ENCODE results near the gene RAB43.
A peak's percentile ranks its signal among the peaks of the same experiment; 100 is the strongest.
"Not testable (repeated sequence)": the region's sequence is repeated elsewhere in the genome, so short reads cannot be mapped to it uniquely, and the experiment has no call there.

RAB43 gene

GRCh38 chr3:129120254-129121004 lies 1.2 kb downstream of the RAB43 start:
- peaks cover 15% of the 10 kb centered on the region for H3K36me3 ChIP-seq (ENCODE audit: control insufficient read depth, insufficient read depth, low read length)
- H3K27me3 ChIP-seq (ENCODE audit: control insufficient read depth, insufficient read depth, low read length) = no peaks in the 10 kb centered on the region
- peak overlapping the region; percentile 85 for H3K4me3 ChIP-seq (ENCODE audit: low read depth, low read length)
- peaks cover 39% of the 10 kb centered on the region for H3K4me1 ChIP-seq (ENCODE audit: control insufficient read depth, insufficient read depth, low read length)
- H3K9ac ChIP-seq (ENCODE audit: low read length) = peak overlapping the region; percentile 78
- peak overlapping the region; percentile 70 for H3K27ac ChIP-seq (ENCODE audit: low read depth, low read length)
- H3K9me3 ChIP-seq (ENCODE audit: control insufficient read depth, insufficient read depth, low read depth, low read length) = no peaks in the 10 kb centered on the region

- peak overlapping the region; percentile 21 for H3K9ac ChIP-seq (ENCODE audit: low read length)
- peaks cover 45% of the 10 kb centered on the region for H3K4me1 ChIP-seq (ENCODE audit: control insufficient read depth, insufficient read depth, low read length)
- no peaks in the 10 kb centered on the region for H3K9me3 ChIP-seq (ENCODE audit: control insufficient read depth, insufficient read depth, low read depth, low read length)
- 0 out of 2 replicates have a peak overlapping the region, but pooled peaks have one; percentile 70 for H3K27ac ChIP-seq (ENCODE audit: low read depth, low read length)
- no peaks in the 10 kb centered on the region for H3K27me3 ChIP-seq (ENCODE audit: control insufficient read depth, insufficient read depth, low read length)
- peaks cover 15% of the 10 kb centered on the region for H3K36me3 ChIP-seq (ENCODE audit: control insufficient read depth, insufficient read depth, low read length)
- peak overlapping the region; percentile 85 for H3K4me3 ChIP-seq (ENCODE audit: low read depth, low read length)
Measured at GRCh38 chr3:129119365-129120100, 2.1 kb downstream of the RAB43 start.

- peak overlapping the region; percentile 21 for H3K9ac ChIP-seq (ENCODE audit: low read length)
- H3K27ac ChIP-seq (ENCODE audit: low read depth, low read length) = no peak overlapping the region
Measured at GRCh38 chr3:129118745-129119144, 2.9 kb downstream of the RAB43 start.

GRCh38 chr3:129117134-129117533 lies 4.5 kb downstream of the RAB43 start:
- H3K9ac ChIP-seq (ENCODE audit: low read length) = no peak overlapping the region
- no peak overlapping the region for H3K4me3 ChIP-seq (ENCODE audit: low read depth, low read length)
- H3K9me3 ChIP-seq (ENCODE audit: control insufficient read depth, insufficient read depth, low read depth, low read length) = no peaks in the 10 kb centered on the region
- H3K27me3 ChIP-seq (ENCODE audit: control insufficient read depth, insufficient read depth, low read length) = no peaks in the 10 kb centered on the region
- H3K36me3 ChIP-seq (ENCODE audit: control insufficient read depth, insufficient read depth, low read length) = peaks cover 18% of the 10 kb centered on the region
- no peak overlapping the region for H3K27ac ChIP-seq (ENCODE audit: low read depth, low read length)
- peaks cover 46% of the 10 kb centered on the region for H3K4me1 ChIP-seq (ENCODE audit: control insufficient read depth, insufficient read depth, low read length)

More at GRCh38 chr3:129118745-129119144, 2.9 kb downstream of the RAB43 start:
- Histone ChIP-seq H3K9me3 (ENCODE audit: control insufficient read depth, insufficient read depth, low read depth, low read length) (no peaks in the 10 kb centered on the region), H3K27me3 (ENCODE audit: control insufficient read depth, insufficient read depth, low read length) (no peaks in the 10 kb centered on the region), H3K4me3 (ENCODE audit: low read depth, low read length) (no peak overlapping the region), H3K4me1 (ENCODE audit: control insufficient read depth, insufficient read depth, low read length) (peaks cover 50% of the 10 kb centered on the region), H3K36me3 (ENCODE audit: control insufficient read depth, insufficient read depth, low read length) (peaks cover 15% of the 10 kb centered on the region)

- Histone ChIP-seq H3K27me3 (ENCODE audit: control insufficient read depth, insufficient read depth, low read length) (no peaks in the 10 kb centered on the region), H3K4me1 (ENCODE audit: control insufficient read depth, insufficient read depth, low read length) (peaks cover 46% of the 10 kb centered on the region), H3K4me3 (ENCODE audit: low read depth, low read length) (peak overlapping the region; percentile 22), H3K9me3 (ENCODE audit: control insufficient read depth, insufficient read depth, low read depth, low read length) (no peaks in the 10 kb centered on the region), H3K9ac (ENCODE audit: low read length) (peak overlapping the region; percentile 53), H3K36me3 (ENCODE audit: control insufficient read depth, insufficient read depth, low read length) (peaks cover 18% of the 10 kb centered on the region), H3K27ac (ENCODE audit: low read depth, low read length) (0 out of 2 replicates have a peak overlapping the region, but pooled peaks have one; percentile 24)
Measured at GRCh38 chr3:129116482-129116946, 5.1 kb downstream of the RAB43 start.

- Histone ChIP-seq H3K4me1 (ENCODE audit: control insufficient read depth, insufficient read depth, low read length) (peaks cover 37% of the 10 kb centered on the region), H3K9ac (ENCODE audit: low read length) (no peak overlapping the region), H3K27ac (ENCODE audit: low read depth, low read length) (no peak overlapping the region), H3K4me3 (ENCODE audit: low read depth, low read length) (no peak overlapping the region), H3K9me3 (ENCODE audit: control insufficient read depth, insufficient read depth, low read depth, low read length) (no peaks in the 10 kb centered on the region), H3K27me3 (ENCODE audit: control insufficient read depth, insufficient read depth, low read length) (no peaks in the 10 kb centered on the region), H3K36me3 (ENCODE audit: control insufficient read depth, insufficient read depth, low read length) (peaks cover 23% of the 10 kb centered on the region)
Measured at GRCh38 chr3:129114455-129114854, 7.1 kb downstream of the RAB43 start.

GRCh38 chr3:129112308-129113052 lies 9.1 kb downstream of the RAB43 start:
- H3K27me3 ChIP-seq (ENCODE audit: control insufficient read depth, insufficient read depth, low read length) = no peaks in the 10 kb centered on the region
- peaks cover 18% of the 10 kb centered on the region for H3K36me3 ChIP-seq (ENCODE audit: control insufficient read depth, insufficient read depth, low read length)
- H3K9ac ChIP-seq (ENCODE audit: low read length) = peak overlapping the region; percentile 11
- no peaks in the 10 kb centered on the region for H3K9me3 ChIP-seq (ENCODE audit: control insufficient read depth, insufficient read depth, low read depth, low read length)
- H3K4me3 ChIP-seq (ENCODE audit: low read depth, low read length) = no peak overlapping the region
- peaks cover 28% of the 10 kb centered on the region for H3K4me1 ChIP-seq (ENCODE audit: control insufficient read depth, insufficient read depth, low read length)
- H3K27ac ChIP-seq (ENCODE audit: low read depth, low read length) = no peak overlapping the region

GRCh38 chr3:129111076-129111780 lies 10.4 kb downstream of the RAB43 start:
- not testable (repeated sequence) for H3K4me3 ChIP-seq (ENCODE audit: low read depth, low read length); H3K27me3 ChIP-seq (ENCODE audit: control insufficient read depth, insufficient read depth, low read length); H3K9me3 ChIP-seq (ENCODE audit: control insufficient read depth, insufficient read depth, low read depth, low read length); H3K9ac ChIP-seq (ENCODE audit: low read length); H3K27ac ChIP-seq (ENCODE audit: low read depth, low read length)
- Histone ChIP-seq H3K36me3 (ENCODE audit: control insufficient read depth, insufficient read depth, low read length) (peaks cover 21% of the 10 kb centered on the region), H3K4me1 (ENCODE audit: control insufficient read depth, insufficient read depth, low read length) (peaks cover 17% of the 10 kb centered on the region)

GRCh38 chr3:129107793-129108192 lies 13.8 kb downstream of the RAB43 start:
- Histone ChIP-seq H3K4me1 (ENCODE audit: control insufficient read depth, insufficient read depth, low read length) (no peaks in the 10 kb centered on the region; the same call in 1 of the 2 replicates), H3K4me3 (ENCODE audit: low read depth, low read length) (no peak overlapping the region), H3K27ac (ENCODE audit: low read depth, low read length) (no peak overlapping the region), H3K36me3 (ENCODE audit: control insufficient read depth, insufficient read depth, low read length) (peaks cover 21% of the 10 kb centered on the region), H3K9ac (ENCODE audit: low read length) (peak overlapping the region; percentile 20), H3K27me3 (ENCODE audit: control insufficient read depth, insufficient read depth, low read length) (no peaks in the 10 kb centered on the region), H3K9me3 (ENCODE audit: control insufficient read depth, insufficient read depth, low read depth, low read length) (no peaks in the 10 kb centered on the region)

- no peak overlapping the region for H3K4me3 ChIP-seq (ENCODE audit: low read depth, low read length)
- no peaks in the 10 kb centered on the region; the same call in 1 of the 2 replicates for H3K4me1 ChIP-seq (ENCODE audit: control insufficient read depth, insufficient read depth, low read length)
- H3K27me3 ChIP-seq (ENCODE audit: control insufficient read depth, insufficient read depth, low read length) = no peaks in the 10 kb centered on the region
- no peaks in the 10 kb centered on the region for H3K9me3 ChIP-seq (ENCODE audit: control insufficient read depth, insufficient read depth, low read depth, low read length)
- peaks cover 17% of the 10 kb centered on the region for H3K36me3 ChIP-seq (ENCODE audit: control insufficient read depth, insufficient read depth, low read length)
- H3K27ac ChIP-seq (ENCODE audit: low read depth, low read length) = no peak overlapping the region
- no peak overlapping the region for H3K9ac ChIP-seq (ENCODE audit: low read length)
Measured at GRCh38 chr3:129106866-129107565, 14.6 kb downstream of the RAB43 start.

All from HUES6 (cell line).